SU-DHL-6 (cell line): Measurements from ENCODE around the gene ZMAT3.

Experiments used
- EZH2phosphoT487 ChIP-seq: fragments of 200-600 bp; sonication (generic), shearing (Covaris generic); conservative IDR thresholded peaks from 2 replicates; pipeline ENCODE4 v1.6.1; 2018; ENCODE audit warnings: mild to moderate bottlenecking, antibody characterized with exemption, low read length, moderate library complexity, mixed read lengths
- TF ChIP-seq, protein P1 (sequence below): fragments of 200-600 bp; sonication (generic); IDR thresholded peaks from one replicate; pipeline ENCODE4 v1.5.1; 2017; ENCODE audit warnings: antibody characterized with exemption, mild to moderate bottlenecking, low read length, moderate library complexity; ENCODE audit not compliant: insufficient read depth, poor library complexity, severe bottlenecking

DNA sequence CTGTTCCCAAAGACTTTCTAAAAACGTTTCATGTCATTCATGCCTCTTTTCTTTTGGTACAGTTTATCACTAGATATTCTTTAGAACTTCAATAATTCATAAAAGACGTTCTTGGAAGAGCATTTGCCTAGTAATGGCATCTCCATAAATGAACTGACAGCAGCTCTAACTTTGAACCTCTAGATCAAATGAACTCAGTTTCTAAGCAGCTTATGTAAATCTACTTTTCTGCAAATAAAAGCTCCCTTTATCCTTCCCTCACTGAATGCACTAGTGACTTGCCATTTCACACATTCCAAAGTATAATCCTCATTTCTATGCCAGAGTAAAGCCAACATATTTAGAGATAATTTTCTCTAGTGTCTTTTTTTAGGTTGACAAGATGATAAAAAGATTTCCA, 85.2 kb downstream of the ZMAT3 start:
- TF ChIP-seq, protein P1, sequence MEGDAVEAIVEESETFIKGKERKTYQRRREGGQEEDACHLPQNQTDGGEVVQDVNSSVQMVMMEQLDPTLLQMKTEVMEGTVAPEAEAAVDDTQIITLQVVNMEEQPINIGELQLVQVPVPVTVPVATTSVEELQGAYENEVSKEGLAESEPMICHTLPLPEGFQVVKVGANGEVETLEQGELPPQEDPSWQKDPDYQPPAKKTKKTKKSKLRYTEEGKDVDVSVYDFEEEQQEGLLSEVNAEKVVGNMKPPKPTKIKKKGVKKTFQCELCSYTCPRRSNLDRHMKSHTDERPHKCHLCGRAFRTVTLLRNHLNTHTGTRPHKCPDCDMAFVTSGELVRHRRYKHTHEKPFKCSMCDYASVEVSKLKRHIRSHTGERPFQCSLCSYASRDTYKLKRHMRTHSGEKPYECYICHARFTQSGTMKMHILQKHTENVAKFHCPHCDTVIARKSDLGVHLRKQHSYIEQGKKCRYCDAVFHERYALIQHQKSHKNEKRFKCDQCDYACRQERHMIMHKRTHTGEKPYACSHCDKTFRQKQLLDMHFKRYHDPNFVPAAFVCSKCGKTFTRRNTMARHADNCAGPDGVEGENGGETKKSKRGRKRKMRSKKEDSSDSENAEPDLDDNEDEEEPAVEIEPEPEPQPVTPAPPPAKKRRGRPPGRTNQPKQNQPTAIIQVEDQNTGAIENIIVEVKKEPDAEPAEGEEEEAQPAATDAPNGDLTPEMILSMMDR = no peak
- TF ChIP-seq EZH2phosphoT487 = no peak
